HuH-7 (cell line): ENCODE results near the gene CCDC183.

Experiments
- DNase-seq: peaks from one replicate; pipeline ENCODE4 v3.0.0; 2011; ENCODE audit warnings: low spot score

The CCDC183 gene

GRCh38 chr9:136849960-136850865, 54.1 kb downstream of the CCDC183 start:
- DNase-seq, result no peak

- no peak for DNase-seq
These were observed 55.0 kb downstream of the CCDC183 start for GRCh38 chr9:136850866-136851775.

GRCh38 chr9:136851941-136852663, 56.0 kb downstream of the CCDC183 start, which contains the start of gene MAMDC4:
MAMDC4 (plus strand) TSS chr9:136852346; CDS start chr9:136852417, 71 bp downstream.
- DNase-seq, result no peak

GRCh38 chr9:136852664-136853595, 56.8 kb downstream of the CCDC183 start:
- DNase-seq, result no peak

- DNase-seq, result no peak
These were observed 57.5 kb downstream of the CCDC183 start for GRCh38 chr9:136853596-136854112.

- no peak for DNase-seq
These were observed 58.1 kb downstream of the CCDC183 start for GRCh38 chr9:136854113-136854841.

GRCh38 chr9:136854842-136855460, 58.8 kb downstream of the CCDC183 start:
- DNase-seq, result no peak

- no peak for DNase-seq
These were observed 59.4 kb downstream of the CCDC183 start for GRCh38 chr9:136855461-136856078.

- DNase-seq, result no peak
These were observed 59.9 kb downstream of the CCDC183 start for GRCh38 chr9:136856079-136856476.

GRCh38 chr9:136856541-136857141, 60.5 kb downstream of the CCDC183 start:
- DNase-seq, result no peak

- DNase-seq, result no peak
These were observed 61.0 kb downstream of the CCDC183 start for GRCh38 chr9:136857166-136857565.
